HCT116 (cell line): ENCODE results near the gene EPHA1. TPM values are rescaled to one million over a fixed set of nuclear protein-coding genes. Genes with fewer than 3 reads are reported as not detected.

Experiments
- ATAC-seq: fragments of 200-7000 bp; cut with Tn5 transposase; 2 replicates; pipeline ENCODE4 v1.9.1; 2020; ENCODE audit warnings: mild to moderate bottlenecking, moderate library complexity
- BruUV-seq: library from RNA; stranded (reverse); fragments of 400-500 nt; replicated peaks from 2 replicates; lab custom pipeline; 2021; lab: Mats Ljungman, UMichigan
- CTCF ChIA-PET: fragments of 300-600 bp; sonication (Branson Sonifier 250); formaldehyde crosslinking; loops from one replicate; lab custom pipeline; 2021; ENCODE audit warnings: antibody characterized with exemption; lab: Charles Lee
- POLR2A ChIA-PET: fragments of 300-600, 350-600 bp; sonication (Branson Sonifier 250); formaldehyde crosslinking; loops from one replicate; lab custom pipeline; 2021; ENCODE audit warnings: antibody characterized with exemption; lab: Charles Lee
- RAD21 ChIA-PET, 2 experiments: fragments of 300-600 bp; sonication (Branson Sonifier 250); formaldehyde crosslinking; loops; one replicate each; lab custom pipeline; 2023; ENCODE audit warnings: low total read pairs in 2 of 2; ENCODE audit not compliant: uncharacterized antibody in 2 of 2, unreplicated experiment in 2 of 2, low non-redundant PET in 1 of 2; lab: Charles Lee
- DNase-seq: peaks from one replicate; pipeline ENCODE4 v3.0.0-alpha.2; 2010; ENCODE audit warnings: low read depth, low spot score
- H2AFZ ChIP-seq: fragments of 200-600 bp; shearing (Covaris generic), sonication (generic); 2 replicates; pipeline ENCODE4 v1.6.1; 2017; ENCODE audit warnings: low read depth, mixed run types, mixed read lengths, antibody characterized with exemption, low read length; ENCODE audit not compliant: poor library complexity, severe bottlenecking
- H3K27ac ChIP-seq: 2 replicates; pipeline ENCODE4 v1.5.1; 2012; ENCODE audit warnings: low read depth, low read length
- H3K27me3 ChIP-seq: fragments of 200-600 bp; sonication (generic); 2 replicates; pipeline ENCODE4 v1.6.1; 2016; ENCODE audit warnings: mixed run types, low read length, mixed read lengths; ENCODE audit not compliant: insufficient read depth
- H3K36me3 ChIP-seq, 2 experiments: fragments of 200-500 bp in 1 of 2; fragments of 200-600 bp in 1 of 2; sonication (Bioruptor generic) in 1 of 2; sonication (generic) in 1 of 2; 2 replicates each; pipeline versions ENCODE4 v1.5.1 to v1.6.1; 2014 to 2016; ENCODE audit warnings: low read length in 2 of 2, inconsistent platforms in 1 of 2, mixed read lengths in 1 of 2, mixed run types in 1 of 2; ENCODE audit not compliant: insufficient read depth in 2 of 2, control insufficient read depth in 1 of 2
- H3K4me1 ChIP-seq, 2 experiments: fragments of 200-600 bp in 1 of 2; sonication (generic) in 1 of 2; 2 replicates each; pipeline versions ENCODE4 v1.5.1 to v1.6.1; 2012 to 2017; ENCODE audit warnings: low read length in 2 of 2, inconsistent platforms in 1 of 2, mild to moderate bottlenecking in 1 of 2, mixed read lengths in 1 of 2, mixed run types in 1 of 2, moderate library complexity in 1 of 2; ENCODE audit not compliant: insufficient read depth in 2 of 2, control insufficient read depth in 1 of 2
- H3K4me2 ChIP-seq: fragments of 200-600 bp; sonication (generic); 2 replicates; pipeline ENCODE4 v1.6.1; 2017; ENCODE audit warnings: mixed run types, low read length, mixed read lengths
- H3K4me3 ChIP-seq, 2 experiments: fragments of 200-600 bp in 1 of 2; sonication (generic) in 1 of 2; replicated peaks in 1 of 2; 2 replicates each; pipeline ENCODE4 v1.5.1; 2011 to 2016; ENCODE audit warnings: low read length in 2 of 2, control low read depth in 1 of 2, low read depth in 1 of 2, mild to moderate bottlenecking in 1 of 2, mixed read lengths in 1 of 2, mixed run types in 1 of 2
- H3K79me2 ChIP-seq: fragments of 200-600 bp; sonication (generic); 2 replicates; pipeline ENCODE4 v1.6.1; 2017; ENCODE audit warnings: mild to moderate bottlenecking, mixed run types, low read length, moderate library complexity, mixed read lengths; ENCODE audit not compliant: insufficient read depth
- H3K9ac ChIP-seq: fragments of 200-600 bp; sonication (generic); 2 replicates; pipeline ENCODE4 v1.6.1; 2016; ENCODE audit warnings: low read length, mixed read lengths
- H3K9me2 ChIP-seq: fragments of 200-600 bp; sonication (generic), shearing (Covaris generic); 2 replicates; pipeline ENCODE4 v1.6.1; 2017; ENCODE audit warnings: mixed run types, mild to moderate bottlenecking, moderate library complexity; ENCODE audit not compliant: insufficient read depth
- H3K9me3 ChIP-seq, 2 experiments: fragments of 200-500 bp in 1 of 2; fragments of 200-600 bp in 1 of 2; sonication (Bioruptor generic) in 1 of 2; sonication (generic) in 1 of 2; 2 replicates each; pipeline ENCODE4 v1.6.1; 2014 to 2017; ENCODE audit warnings: low read length in 2 of 2, mixed read lengths in 2 of 2, inconsistent platforms in 1 of 2, low read depth in 1 of 2, mild to moderate bottlenecking in 1 of 2, mixed run types in 1 of 2, moderate library complexity in 1 of 2; ENCODE audit not compliant: control insufficient read depth in 1 of 2, insufficient read depth in 1 of 2
- H4K20me1 ChIP-seq: fragments of 200-600 bp; sonication (generic), shearing (Covaris generic); 2 replicates; pipeline ENCODE4 v1.6.1; 2017; ENCODE audit warnings: mixed run types, mild to moderate bottlenecking, moderate library complexity; ENCODE audit not compliant: insufficient read depth
- CBX3 ChIP-seq: IDR thresholded peaks from 2 replicates; pipeline ENCODE4 v1.6.1; 2012; ENCODE audit warnings: low read depth
- EGR1 ChIP-seq: IDR thresholded peaks from 2 replicates; pipeline ENCODE4 v1.6.1; 2012; ENCODE audit warnings: low read depth
- ELF1 ChIP-seq: IDR thresholded peaks from 2 replicates; pipeline ENCODE4 v1.6.1; 2012; ENCODE audit warnings: low read depth, borderline replicate concordance
- EZH2phosphoT487 ChIP-seq: fragments of 200-600 bp; IDR thresholded peaks from 2 replicates; pipeline ENCODE4 v1.6.1; 2018; ENCODE audit warnings: antibody characterized with exemption, borderline replicate concordance
- FOSL1 ChIP-seq: IDR thresholded peaks from 2 replicates; pipeline ENCODE4 v1.6.1; 2012; ENCODE audit warnings: low read depth
- JUND ChIP-seq: IDR thresholded peaks from 2 replicates; pipeline ENCODE4 v1.6.1; 2012
- POLR2A ChIP-seq: IDR thresholded peaks from 2 replicates; pipeline ENCODE4 v1.7.0; 2011; ENCODE audit warnings: borderline replicate concordance; ENCODE audit not compliant: insufficient read depth, insufficient read length; ENCODE audit errors: extremely low read depth
- POLR2AphosphoS5 ChIP-seq: IDR thresholded peaks from 2 replicates; pipeline ENCODE4 v1.6.1; 2011; ENCODE audit warnings: mild to moderate bottlenecking, low read depth, low read length, moderate library complexity
- REST ChIP-seq: IDR thresholded peaks from 2 replicates; pipeline ENCODE4 v1.6.1; 2012; ENCODE audit warnings: low read depth
- SP1 ChIP-seq: IDR thresholded peaks from 2 replicates; pipeline ENCODE4 v1.6.1; 2012; ENCODE audit warnings: low read depth
- TCF7L2 ChIP-seq: IDR thresholded peaks from 2 replicates; pipeline ENCODE4 v1.7.0; 2011; ENCODE audit warnings: borderline replicate concordance, inconsistent platforms; ENCODE audit not compliant: insufficient read depth, insufficient read length; ENCODE audit errors: extremely low read depth
- ZFX ChIP-seq: fragments of 450-650 bp; IDR thresholded peaks from 2 replicates; pipeline ENCODE4 v1.6.1; 2017
- intact Hi-C: fragments of 100-400 bp; cut with micrococcal nuclease; formaldehyde crosslinking; loops from 2 replicates; pipeline ENCODE4 v1.10.0; 2022
- total RNA-seq: library from RNA; stranded (reverse); gene quantifications from one replicate; pipeline ENCODE4 v1.2.1, GENCODE V29; 2021; ENCODE audit not compliant: unreplicated experiment
- TF ChIP-seq, protein P1 (sequence below): IDR thresholded peaks from 2 replicates; pipeline ENCODE4 v1.6.1; 2012

EPHA1 gene
- total RNA-seq, 1 experiment from 2014 or later: 29.9 TPM

DNA sequence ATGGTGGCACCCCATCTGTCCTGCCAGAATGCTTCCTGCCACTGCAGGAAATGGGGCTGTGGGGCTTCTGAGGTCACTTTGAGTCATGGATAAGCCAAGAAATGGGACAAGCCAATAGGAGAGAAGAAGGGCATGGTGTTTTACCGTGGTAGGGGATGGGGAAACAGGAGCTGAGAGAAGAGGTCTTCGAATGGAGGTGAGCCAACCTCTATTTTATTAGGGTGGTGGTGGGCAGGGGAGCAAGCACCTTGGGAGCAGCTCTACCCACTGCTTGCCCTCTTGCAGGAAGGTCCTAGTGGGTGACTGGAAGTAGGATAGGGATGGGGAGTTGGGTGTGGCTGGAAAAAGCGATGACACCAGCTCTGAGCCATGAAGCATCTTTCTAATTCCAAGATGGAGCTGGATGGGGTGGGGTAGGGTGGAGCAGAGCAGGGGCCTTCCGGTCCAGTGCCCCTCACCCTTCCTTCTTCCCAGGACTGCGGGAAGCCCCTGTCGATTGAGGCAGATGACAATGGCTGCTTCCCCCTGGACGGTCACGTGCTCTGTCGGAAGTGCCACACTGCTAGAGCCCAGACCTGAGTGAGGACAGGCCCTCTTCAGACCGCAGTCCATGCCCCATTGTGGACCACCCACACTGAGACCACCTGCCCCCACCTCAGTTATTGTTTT, 18.4 kb downstream of the EPHA1 start:
- Histone ChIP-seq H3K9me2 (no peaks in the 10 kb centered on the region), H3K4me1 (no peaks in the 10 kb centered on the region), H3K9me3 (no peaks in the 10 kb centered on the region), H3K27ac (no peak overlapping the region), H3K4me3 (no peak overlapping the region), H3K36me3 (peaks cover 11 to 39% of the 10 kb centered on the region in 2 experiments; a peak in 3 of 4 replicates), H2AFZ (no peak overlapping the region), H3K4me2 (no peak overlapping the region), H3K79me2 (peaks cover 30% of the 10 kb centered on the region; the same call in 1 of the 2 replicates), H3K9ac (no peak overlapping the region), H3K27me3 (no peaks in the 10 kb centered on the region)
- ATAC-seq (no peak), DNase-seq (no peak)
- intact Hi-C loops: no loop called here
- ChIA-PET CTCF (interaction anchor here (2.1 kb wide), 1 partner anchor 10 kb away, joined by 7 read pairs; no protein-coding TSS in a partner anchor), RAD21 (no interaction called here)
- TSS peak; percentile 29 for BruUV-seq
- TF ChIP-seq, protein P1, sequence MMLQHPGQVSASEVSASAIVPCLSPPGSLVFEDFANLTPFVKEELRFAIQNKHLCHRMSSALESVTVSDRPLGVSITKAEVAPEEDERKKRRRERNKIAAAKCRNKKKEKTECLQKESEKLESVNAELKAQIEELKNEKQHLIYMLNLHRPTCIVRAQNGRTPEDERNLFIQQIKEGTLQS: no peak
- TF ChIP-seq FOSL1 (no peak), TCF7L2 (no peak), POLR2A (no peak), JUND (no peak), SP1 (no peak), EGR1 (no peak), POLR2AphosphoS5 (no peak; the same call in 1 of the 2 replicates), ZFX (no peak), ELF1 (no peak), CBX3 (no peak), REST (no peak), EZH2phosphoT487 (no peak)
- TF ChIP-seq, all 23 proteins: peak for 0
- POLR2A ChIA-PET: no interaction called here
- no peaks in the 10 kb centered on the region for H4K20me1 ChIP-seq
